ENCODE data around the gene TMEM72.

The TMEM72 gene

DNA sequence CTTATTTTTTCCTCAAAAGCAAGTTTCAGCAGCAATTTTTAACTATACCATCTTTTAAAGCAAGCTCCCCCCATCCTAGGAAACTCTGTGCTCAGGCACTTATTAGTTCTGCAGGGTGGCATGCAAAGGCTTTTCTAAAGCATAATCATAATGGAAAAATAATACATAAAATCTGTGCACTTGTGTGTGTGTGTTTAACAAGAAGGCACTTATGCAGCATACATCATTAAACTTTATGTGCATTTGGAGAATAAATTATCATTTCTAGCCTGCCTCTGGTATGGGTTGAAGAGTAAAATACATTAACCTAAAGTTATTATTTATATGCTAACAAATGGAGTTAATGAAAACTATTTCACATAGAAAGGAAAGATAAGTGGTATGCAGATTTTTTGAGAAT is 42.9 kb downstream of the TMEM72 start:
- no peak for TF ChIP-seq POLR2A (IDR thresholded peaks at IDR 0.05; ENCODE audit: low read length)
- no peak for TF ChIP-seq GATA1 (IDR thresholded peaks at IDR 0.05; ENCODE audit: low read depth, low read length)

DNA sequence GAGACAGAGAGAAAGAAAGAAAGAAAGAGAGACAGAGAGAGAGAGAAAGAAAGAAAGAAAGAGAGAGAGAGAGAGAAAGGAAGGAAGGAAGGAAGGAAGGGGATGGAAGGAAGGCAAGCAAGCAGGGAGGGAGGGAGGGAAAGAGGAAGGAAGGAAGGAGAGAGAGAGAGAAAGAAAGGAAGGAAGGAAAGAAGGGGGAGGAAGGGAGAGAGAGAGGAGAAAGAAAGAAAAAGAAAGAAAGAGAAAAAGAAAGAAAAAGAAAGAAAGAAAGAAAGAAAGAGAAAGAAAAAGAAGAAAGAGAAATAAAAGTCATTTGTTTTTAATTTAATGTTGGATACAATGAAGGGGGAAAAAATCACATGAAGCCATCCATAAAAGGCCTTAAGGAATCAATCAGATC is 43.8 kb downstream of the TMEM72 start:
- DNase-seq, result no peak
- TF ChIP-seq POLR2A (IDR thresholded peaks at IDR 0.05; ENCODE audit: low read length) (no peak), GATA1 (IDR thresholded peaks at IDR 0.05; ENCODE audit: low read depth, low read length) (no peak)

More for the DNA sequence above, 42.9 kb downstream of the TMEM72 start:
- DNase-seq, result no peak

DNA sequence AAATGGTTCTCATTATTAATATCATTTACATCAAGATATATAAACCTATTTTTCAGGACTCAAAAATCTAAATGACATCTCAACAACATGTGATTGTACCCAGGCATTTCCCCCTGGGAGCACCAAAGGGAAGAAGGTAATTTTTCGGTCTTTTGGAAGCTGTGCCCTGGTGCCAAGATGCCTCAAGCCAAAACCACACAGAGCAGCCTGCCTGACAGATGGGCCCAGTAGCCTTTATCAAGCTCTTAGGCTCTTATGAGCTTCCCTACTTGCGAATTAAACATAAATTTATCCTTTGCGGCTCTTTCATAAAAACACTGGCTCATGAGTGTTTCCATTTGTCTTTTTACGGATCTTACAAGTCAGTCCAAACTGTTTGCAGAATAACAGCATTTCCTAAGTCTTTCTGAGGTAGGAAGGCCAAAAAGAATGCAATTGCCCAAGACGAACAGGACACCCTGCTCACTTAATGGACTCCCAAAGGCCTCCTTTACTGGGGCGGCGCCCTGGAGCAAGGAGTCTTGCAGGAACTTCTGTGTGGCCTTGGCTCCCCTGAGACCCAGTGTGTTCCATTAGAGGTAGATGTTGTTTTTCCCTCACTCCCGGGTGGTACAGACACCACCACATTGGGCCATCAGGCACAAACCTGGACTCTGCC is 44.4 kb downstream of the TMEM72 start:
- DNase-seq, result no peak

DNA sequence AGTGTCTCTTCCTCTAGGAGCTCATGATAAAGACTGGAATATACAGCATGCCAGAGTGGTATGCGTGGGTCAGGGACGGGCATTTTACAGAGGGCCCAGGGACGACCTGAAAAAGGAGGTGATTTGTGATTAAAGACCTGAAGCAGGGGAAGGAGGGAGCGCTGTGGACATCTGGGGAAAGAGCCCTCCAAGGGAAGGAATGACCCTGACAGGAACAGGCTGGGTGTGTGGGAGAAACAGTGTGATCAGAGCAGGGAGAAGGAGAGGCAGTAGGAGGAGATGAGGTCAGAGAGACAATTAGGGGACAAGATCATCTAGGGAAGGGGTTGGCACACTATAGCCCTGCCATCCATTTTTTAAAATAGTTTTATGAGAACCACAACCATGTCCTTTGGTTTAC is 45.1 kb downstream of the TMEM72 start:
- no peak for TF ChIP-seq POLR2A (IDR thresholded peaks at IDR 0.05; ENCODE audit: low read length)
- TF ChIP-seq GATA1 (IDR thresholded peaks at IDR 0.05; ENCODE audit: low read depth, low read length), result no peak
- DNase-seq, result no peak

More for the DNA sequence above, 44.4 kb downstream of the TMEM72 start:
- TF ChIP-seq POLR2A (IDR thresholded peaks at IDR 0.05; ENCODE audit: low read length), result no peak
- TF ChIP-seq GATA1 (IDR thresholded peaks at IDR 0.05; ENCODE audit: low read depth, low read length), result no peak

DNA sequence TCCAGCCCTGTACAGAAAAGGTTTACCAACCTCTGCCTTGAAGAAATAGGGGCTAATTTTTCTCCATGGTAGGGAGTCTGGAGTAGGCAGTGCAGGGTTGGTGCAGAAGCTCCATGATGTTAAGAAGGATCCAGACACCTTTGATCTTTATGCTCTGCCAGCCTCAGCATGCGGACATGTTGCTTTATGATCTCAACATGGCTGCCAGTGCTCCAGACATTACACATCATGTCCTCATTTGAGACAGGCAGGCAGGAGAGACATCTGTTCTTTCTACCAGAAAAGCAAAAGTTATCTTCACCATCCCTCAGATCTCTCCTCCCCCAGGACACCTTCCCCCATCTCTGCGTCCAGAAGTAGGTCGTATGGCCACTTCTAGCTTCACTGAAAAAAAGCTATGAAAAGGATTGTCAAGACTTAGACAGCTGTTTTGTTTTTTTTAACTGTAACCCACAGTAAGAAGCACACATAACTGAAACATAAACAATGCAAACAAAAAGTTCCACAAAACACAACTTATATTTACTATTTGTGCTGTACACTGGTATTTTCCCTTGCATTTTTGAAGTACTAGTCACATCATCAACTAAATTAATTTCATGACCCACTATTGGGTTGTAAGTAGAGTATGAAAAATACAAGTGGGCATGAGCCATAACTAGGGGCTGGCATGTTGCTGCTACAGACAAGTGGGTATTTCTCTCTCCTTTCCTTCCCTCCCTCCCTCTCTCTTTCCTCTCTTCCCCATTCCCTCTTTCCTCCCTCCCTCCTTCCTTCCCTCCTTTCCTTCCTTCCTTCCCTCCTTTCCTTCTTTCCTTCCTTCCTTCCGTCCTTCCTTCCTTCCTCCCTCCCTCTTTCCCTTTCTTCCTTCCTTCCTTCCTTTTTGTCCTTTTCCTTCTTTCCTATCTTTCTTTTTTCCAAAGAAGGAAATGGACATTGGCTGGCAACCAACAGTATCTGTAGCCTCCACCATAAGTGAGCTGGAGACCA is 45.9 kb downstream of the TMEM72 start:
- DNase-seq, result no peak
- no peak for TF ChIP-seq POLR2A (IDR thresholded peaks at IDR 0.05; ENCODE audit: low read length)
- no peak for TF ChIP-seq GATA1 (IDR thresholded peaks at IDR 0.05; ENCODE audit: low read depth, low read length)

DNA sequence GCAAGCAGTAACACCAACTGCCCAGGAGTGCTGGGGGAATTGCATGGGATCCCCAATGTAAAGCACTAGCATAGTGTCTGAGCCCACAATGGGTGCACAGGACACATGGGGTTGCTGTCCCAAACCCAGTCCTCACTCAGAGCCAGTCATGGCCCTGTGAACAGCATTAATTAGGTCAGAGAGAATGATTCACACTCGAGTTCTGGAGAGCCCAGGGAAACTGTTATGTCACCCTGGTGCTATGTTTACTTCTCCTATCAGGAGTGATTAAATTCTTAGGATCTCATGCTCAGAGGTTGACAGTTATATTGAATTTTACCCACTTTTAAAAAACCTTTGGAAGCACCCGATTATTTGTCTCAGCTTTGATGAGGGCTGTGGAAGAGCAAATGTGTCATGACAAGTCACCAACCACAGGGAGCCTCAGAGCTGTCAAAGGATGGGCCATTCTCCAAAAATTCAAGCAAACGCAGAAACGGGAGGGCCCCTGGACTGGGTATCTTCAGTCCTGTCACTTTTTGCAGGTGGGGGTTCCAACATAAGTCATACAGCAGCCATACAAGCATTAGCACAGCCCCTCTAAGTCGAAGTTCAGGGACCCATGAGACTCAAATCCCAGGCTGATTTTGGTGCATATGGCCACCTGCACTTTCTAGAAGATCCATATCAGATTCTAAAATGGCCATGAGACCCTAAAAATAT is 47.2 kb downstream of the TMEM72 start:
- DNase-seq, result peak in 1 of 2 experiments; percentile 9
- TF ChIP-seq POLR2A (IDR thresholded peaks at IDR 0.05; ENCODE audit: low read length) (no peak), GATA1 (IDR thresholded peaks at IDR 0.05; ENCODE audit: low read depth, low read length) (no peak)

DNA sequence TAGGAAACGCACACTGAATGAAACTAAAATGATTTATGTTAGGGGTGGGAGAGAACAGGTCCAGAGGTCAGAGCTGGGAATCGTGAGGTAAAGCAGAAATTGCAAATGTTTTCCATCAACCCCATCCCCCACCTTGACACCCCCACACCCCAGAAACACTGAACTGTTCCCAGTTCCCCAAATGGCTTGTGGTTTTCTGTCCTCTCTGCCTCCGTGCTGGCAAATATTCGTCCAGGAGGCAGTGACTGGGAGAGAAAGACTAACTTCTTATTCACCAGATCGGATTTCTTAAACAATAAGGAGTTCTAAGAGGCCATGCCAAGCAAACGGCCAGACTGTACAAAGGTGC is 47.7 kb downstream of the TMEM72 start:
- no peak for DNase-seq
- TF ChIP-seq POLR2A (IDR thresholded peaks at IDR 0.05; ENCODE audit: low read length), result no peak
- TF ChIP-seq GATA1 (IDR thresholded peaks at IDR 0.05; ENCODE audit: low read depth, low read length), result no peak

DNA sequence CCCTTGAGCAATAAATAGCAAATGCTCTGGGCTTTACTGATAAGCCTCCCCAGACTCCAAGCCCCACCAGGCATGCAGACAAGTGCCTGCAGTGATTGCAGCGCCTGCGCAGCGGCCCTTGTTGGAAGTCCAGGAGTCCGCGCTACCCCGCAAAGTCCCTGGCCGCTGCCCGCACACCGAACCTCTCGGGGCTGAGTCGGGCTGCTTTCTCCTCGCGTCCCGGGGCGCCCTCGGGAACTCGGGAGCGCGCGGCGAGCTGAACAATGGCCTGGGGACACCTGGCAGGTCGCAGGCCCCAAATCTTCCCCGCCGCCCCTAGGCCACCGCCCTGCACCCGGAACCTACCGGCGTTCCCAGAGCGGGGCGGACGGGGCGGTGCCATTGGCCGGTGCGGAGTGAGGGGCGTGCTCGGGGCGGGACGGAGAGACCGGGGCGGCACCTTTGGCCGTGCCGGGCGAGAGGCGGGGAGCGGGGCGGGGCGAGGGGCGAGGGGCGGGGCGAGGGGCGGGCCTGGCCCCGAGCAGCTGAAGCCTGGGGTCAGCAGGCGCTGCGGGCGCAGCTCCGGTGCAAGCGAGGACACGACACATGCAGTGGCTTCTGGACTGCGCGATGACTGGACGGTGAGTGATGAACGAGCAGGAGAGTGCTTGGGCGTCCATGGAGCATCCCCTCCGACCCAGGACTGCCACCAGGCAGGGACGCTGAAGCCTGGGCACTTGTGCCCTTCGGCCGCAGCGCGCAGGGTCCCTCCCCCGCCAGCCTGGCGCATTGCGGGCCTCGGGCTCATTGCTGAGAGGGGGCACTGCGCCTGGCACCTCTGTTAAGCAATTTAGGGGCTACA is 48.3 kb downstream of the TMEM72 start, which contains the start of gene RASSF4:
RASSF4 (plus strand) TSS at position 556 of the 841 bp plus-strand sequence. CDS start 10,401 bp downstream, outside the sequence.
- peak; percentile 82 for DNase-seq
- TF ChIP-seq POLR2A (IDR thresholded peaks at IDR 0.05; ENCODE audit: low read length) (no peak), GATA1 (IDR thresholded peaks at IDR 0.05; ENCODE audit: low read depth, low read length) (no peak)

DNA sequence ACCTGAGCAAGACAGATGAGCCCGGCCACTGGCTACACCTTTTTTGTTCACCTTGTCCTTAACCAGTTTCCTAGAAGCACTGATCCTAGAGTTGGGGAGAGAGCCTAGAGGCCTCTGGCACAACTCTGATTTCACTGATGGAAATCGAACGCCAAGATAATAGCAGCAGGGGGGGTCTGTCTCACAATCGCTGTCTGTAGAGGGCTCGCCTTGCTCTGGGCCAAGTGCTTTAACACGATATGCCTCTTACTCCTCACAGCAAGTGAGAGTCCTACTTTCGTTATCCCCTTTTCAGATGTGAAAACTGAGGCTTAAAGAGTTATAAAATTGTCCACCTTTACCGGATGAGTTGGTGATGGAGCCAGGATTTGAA is 48.9 kb downstream of the TMEM72 start:
- DNase-seq, result no peak
- TF ChIP-seq GATA1 (IDR thresholded peaks at IDR 0.05; ENCODE audit: low read depth, low read length) (no peak), POLR2A (IDR thresholded peaks at IDR 0.05; ENCODE audit: low read length) (no peak)

DNA sequence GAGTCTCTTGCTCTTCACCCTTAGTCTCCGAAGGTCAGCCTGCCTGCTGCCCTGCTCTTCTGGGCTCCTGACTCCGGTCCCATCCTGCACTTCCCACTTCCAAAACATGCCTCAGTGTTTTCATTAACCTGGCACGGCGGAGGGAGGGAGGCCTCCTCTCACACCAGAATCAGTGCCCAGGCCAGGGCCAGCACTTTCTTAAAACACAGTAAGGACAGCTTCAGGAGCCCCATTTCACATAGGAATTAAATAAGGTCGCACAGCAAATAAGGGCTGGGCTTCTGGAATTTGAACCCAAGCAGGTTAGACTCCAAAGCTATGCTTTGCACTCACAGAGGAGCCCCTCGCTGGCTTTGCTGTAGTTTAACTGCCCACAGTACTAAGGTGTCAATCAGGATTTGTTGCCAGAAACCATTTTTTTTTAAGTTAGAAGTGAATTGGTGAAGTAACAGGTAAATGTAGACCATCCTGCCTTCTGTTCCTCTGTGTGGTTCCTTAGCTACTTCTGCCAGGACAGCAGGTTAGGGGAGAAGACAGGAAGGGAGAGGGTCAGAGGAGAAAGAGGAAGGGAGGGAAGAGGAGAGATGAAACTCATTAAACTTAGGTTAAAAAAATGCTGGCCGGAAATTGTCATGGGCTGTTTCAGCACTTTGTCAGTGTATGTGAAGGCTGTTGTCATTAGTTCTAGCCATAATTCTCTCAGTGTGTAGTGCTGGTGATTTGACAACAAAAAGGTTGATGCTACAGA is 49.5 kb downstream of the TMEM72 start:
- no peak for DNase-seq
- TF ChIP-seq POLR2A (IDR thresholded peaks at IDR 0.05; ENCODE audit: low read length), result no peak
- TF ChIP-seq GATA1 (IDR thresholded peaks at IDR 0.05; ENCODE audit: low read depth, low read length), result no peak

DNA sequence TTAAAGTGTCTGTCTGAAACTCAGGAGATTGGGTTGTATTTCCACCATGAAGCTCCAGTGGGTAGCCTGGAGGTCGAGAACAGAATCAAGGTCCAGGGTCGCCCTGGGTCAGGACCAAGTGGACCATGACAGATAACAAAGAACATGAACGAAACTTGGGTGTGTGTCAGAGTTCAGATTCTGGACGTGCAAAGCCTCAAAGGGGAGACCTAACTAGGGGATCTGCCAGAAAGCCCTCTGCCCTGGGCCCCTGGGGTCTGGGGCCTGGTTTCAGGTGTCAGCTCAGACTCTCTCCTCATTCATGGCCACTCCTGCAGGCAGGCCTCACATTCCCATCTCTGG is 50.1 kb downstream of the TMEM72 start:
- TF ChIP-seq GATA1 (IDR thresholded peaks at IDR 0.05; ENCODE audit: low read depth, low read length), result no peak
- DNase-seq, result no peak

DNA sequence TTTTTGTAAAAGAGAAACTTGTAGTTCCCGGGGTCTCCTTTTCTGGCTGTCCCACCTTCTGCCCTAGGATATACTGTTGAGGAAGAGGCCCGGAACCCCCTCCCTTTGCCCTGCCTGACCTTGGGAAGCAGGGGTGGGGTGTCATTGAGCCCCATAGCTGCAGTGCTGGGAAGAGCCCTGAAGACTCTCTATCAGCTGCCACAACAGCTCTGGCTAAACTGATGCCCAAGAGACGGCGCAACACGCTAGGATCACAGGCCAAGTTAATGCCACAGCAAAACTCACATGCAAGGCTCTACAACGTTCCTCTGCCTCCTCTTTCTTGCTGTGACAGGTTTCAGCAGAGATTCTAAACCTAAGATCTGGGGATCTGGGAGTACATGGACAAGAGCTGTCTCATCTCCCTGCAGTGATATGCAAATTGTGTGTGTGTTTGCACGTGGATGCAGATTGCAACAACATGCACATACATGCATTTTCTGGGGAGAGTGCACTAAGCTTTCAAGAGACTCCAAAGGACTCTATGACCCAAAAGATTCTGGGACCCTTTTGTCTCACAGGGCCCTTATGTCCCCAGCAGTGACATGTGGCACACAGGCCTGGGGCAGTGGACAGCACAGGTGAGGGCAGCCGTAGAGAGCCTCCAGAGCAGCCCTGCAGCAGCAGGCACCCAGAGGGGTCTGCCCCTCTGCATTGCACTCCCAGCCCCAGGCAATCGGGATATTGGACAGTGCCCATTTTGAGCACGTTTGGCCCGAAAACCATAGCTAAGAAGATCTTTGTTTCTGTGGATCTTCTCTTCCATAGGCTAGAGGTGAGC is 51.0 kb downstream of the TMEM72 start:
- no peak for DNase-seq
- TF ChIP-seq GATA1 (IDR thresholded peaks at IDR 0.05; ENCODE audit: low read depth, low read length) (no peak), POLR2A (IDR thresholded peaks at IDR 0.05; ENCODE audit: low read length) (no peak)

Data from erythroblast (primary cell).